Measurements from ENCODE around the gene TTLL5.

DNA sequence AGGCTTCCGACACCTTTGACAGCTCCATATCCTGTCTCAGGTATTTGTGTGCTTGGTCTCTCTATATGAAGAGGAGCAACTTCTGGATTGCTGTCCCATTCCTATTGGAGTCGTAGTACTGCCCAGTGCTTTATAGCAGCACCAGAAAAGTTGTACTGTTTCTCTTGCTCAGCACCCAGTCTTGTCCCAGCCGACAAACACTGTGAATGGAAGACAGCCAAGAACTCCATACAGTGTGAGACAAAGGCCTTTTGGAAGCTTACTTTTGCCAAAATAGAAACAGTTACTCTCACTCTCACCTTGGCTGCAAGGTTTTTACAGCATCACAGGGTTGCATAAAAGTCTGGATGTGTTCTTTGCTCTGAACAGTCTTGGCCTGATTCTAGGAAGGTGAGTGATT is 215.5 kb downstream of the TTLL5 start:
- TF ChIP-seq, protein P1, sequence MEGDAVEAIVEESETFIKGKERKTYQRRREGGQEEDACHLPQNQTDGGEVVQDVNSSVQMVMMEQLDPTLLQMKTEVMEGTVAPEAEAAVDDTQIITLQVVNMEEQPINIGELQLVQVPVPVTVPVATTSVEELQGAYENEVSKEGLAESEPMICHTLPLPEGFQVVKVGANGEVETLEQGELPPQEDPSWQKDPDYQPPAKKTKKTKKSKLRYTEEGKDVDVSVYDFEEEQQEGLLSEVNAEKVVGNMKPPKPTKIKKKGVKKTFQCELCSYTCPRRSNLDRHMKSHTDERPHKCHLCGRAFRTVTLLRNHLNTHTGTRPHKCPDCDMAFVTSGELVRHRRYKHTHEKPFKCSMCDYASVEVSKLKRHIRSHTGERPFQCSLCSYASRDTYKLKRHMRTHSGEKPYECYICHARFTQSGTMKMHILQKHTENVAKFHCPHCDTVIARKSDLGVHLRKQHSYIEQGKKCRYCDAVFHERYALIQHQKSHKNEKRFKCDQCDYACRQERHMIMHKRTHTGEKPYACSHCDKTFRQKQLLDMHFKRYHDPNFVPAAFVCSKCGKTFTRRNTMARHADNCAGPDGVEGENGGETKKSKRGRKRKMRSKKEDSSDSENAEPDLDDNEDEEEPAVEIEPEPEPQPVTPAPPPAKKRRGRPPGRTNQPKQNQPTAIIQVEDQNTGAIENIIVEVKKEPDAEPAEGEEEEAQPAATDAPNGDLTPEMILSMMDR (conservative IDR thresholded peaks at IDR 0.05 in 1 of 2, IDR thresholded peaks at IDR 0.05 in 1 of 2; ENCODE audit: extremely low read depth in 1 of 2, insufficient read depth in 1 of 2, low read depth in 1 of 2, low read length in 2 of 2) = no peak
- no peak for TF ChIP-seq EZH2 (IDR thresholded peaks at IDR 0.05; ENCODE audit: borderline replicate concordance, low read length)
